Endothelial cell of umbilical vein (primary cell): ENCODE measurements around the gene LENG8. TPM values are rescaled to one million over a fixed set of nuclear protein-coding genes. Genes with fewer than 3 reads are reported as not detected.

ENCODE experiments used
- BruUV-seq: library from RNA; stranded (reverse); fragments of 400-500 nt; replicated peaks from 2 replicates; lab custom pipeline; 2021; lab: Mats Ljungman, UMichigan
- CTCF ChIA-PET: fragments of 300-600, 350-600 bp; sonication (Branson Sonifier 250); formaldehyde crosslinking; loops from one replicate; lab custom pipeline; 2021; ENCODE audit warnings: antibody characterized with exemption, inconsistent platforms; lab: Charles Lee
- POLR2A ChIA-PET: fragments of 300-600, 350-600 bp; sonication (Branson Sonifier 250); formaldehyde crosslinking; loops from one replicate; lab custom pipeline; 2021; ENCODE audit warnings: antibody characterized with exemption, inconsistent platforms; lab: Charles Lee
- DNase-seq: peaks from one replicate; pipeline ENCODE4 v3.0.0-alpha.2; 2011; ENCODE audit warnings: low read depth, low spot score
- FAIRE-seq: peaks from 2 replicates; lab custom pipeline; 2011; peaks lifted over from hg19 to GRCh38; lab: Jason Lieb, UNC
- H2AFZ ChIP-seq: 2 replicates; pipeline ENCODE4 v1.6.0; 2012; ENCODE audit warnings: low read depth, low read length, control low read depth, inconsistent platforms
- H3K27ac ChIP-seq: 2 replicates; pipeline ENCODE4 v1.5.1; 2011; ENCODE audit warnings: low read depth, mild to moderate bottlenecking, control low read depth, low read length, moderate library complexity; ENCODE audit not compliant: insufficient read depth
- H3K27me3 ChIP-seq, 2 experiments: 2 replicates each; pipeline versions ENCODE4 v1.6.0 to v1.6.1; 2011; ENCODE audit warnings: low read length in 2 of 2, mixed read lengths in 1 of 2; ENCODE audit not compliant: control insufficient read depth in 2 of 2, insufficient read depth in 2 of 2
- H3K36me3 ChIP-seq, 2 experiments: 2 replicates in 1 of 2; 3 replicates in 1 of 2; pipeline ENCODE4 v1.5.1; 2011; ENCODE audit warnings: low read length in 2 of 2, mild to moderate bottlenecking in 1 of 2, moderate library complexity in 1 of 2; ENCODE audit not compliant: control insufficient read depth in 2 of 2, insufficient read depth in 2 of 2; ENCODE audit errors: extremely low read depth in 1 of 2
- H3K4me1 ChIP-seq: 3 replicates; pipeline ENCODE4 v1.5.1; 2011; ENCODE audit warnings: mild to moderate bottlenecking, low read length; ENCODE audit not compliant: control insufficient read depth, insufficient read depth; ENCODE audit errors: extremely low read depth
- H3K4me2 ChIP-seq: 2 replicates; pipeline ENCODE4 v1.6.1; 2011; ENCODE audit warnings: low read length, control low read depth, mixed read lengths; ENCODE audit not compliant: insufficient read depth
- H3K4me3 ChIP-seq, 3 experiments: fragments of 200-600 bp in 1 of 3; sonication (generic), shearing (Covaris generic) in 1 of 3; replicated peaks in 1 of 3; 2 replicates each; pipeline ENCODE4 v1.5.1; 2011 to 2016; ENCODE audit warnings: control low read depth in 3 of 3, low read length in 3 of 3, mild to moderate bottlenecking in 2 of 3, inconsistent platforms in 1 of 3, low read depth in 1 of 3, moderate library complexity in 1 of 3; ENCODE audit not compliant: insufficient read depth in 1 of 3
- H3K79me2 ChIP-seq: 2 replicates; pipeline ENCODE4 v1.6.0; 2012; ENCODE audit warnings: low read length, inconsistent platforms; ENCODE audit not compliant: control insufficient read depth, insufficient read depth
- H3K9ac ChIP-seq: replicated peaks from 2 replicates; pipeline ENCODE3; 2011; ENCODE audit warnings: low read length, control low read depth; ENCODE audit not compliant: insufficient read depth; ENCODE audit errors: extremely low read depth
- H3K9me1 ChIP-seq: replicated peaks from 3 replicates; pipeline ENCODE4 v1.6.0; 2011; ENCODE audit warnings: mild to moderate bottlenecking, low read length; ENCODE audit not compliant: control insufficient read depth, insufficient read depth; ENCODE audit errors: extremely low read depth
- H3K9me3 ChIP-seq: replicated peaks from 2 replicates; pipeline ENCODE4 v1.5.1; 2012; ENCODE audit warnings: low read length, inconsistent platforms; ENCODE audit not compliant: control insufficient read depth, insufficient read depth
- H4K20me1 ChIP-seq: replicated peaks from 2 replicates; pipeline ENCODE3; 2011; ENCODE audit warnings: mild to moderate bottlenecking, low read length; ENCODE audit not compliant: control insufficient read depth, insufficient read depth; ENCODE audit errors: extremely low read depth
- EZH2 ChIP-seq: IDR thresholded peaks from 2 replicates; pipeline ENCODE4 v1.6.1; 2012; ENCODE audit warnings: borderline replicate concordance, low read depth, mild to moderate bottlenecking, moderate library complexity, low read length, inconsistent platforms; ENCODE audit not compliant: severe bottlenecking
- FOS ChIP-seq: IDR thresholded peaks from 2 replicates; pipeline ENCODE4 v1.6.1; 2011; ENCODE audit warnings: mild to moderate bottlenecking, low read length, moderate library complexity, borderline replicate concordance; ENCODE audit not compliant: insufficient read depth
- GATA2 ChIP-seq: IDR thresholded peaks from 2 replicates; pipeline ENCODE4 v1.7.0; 2011; ENCODE audit warnings: low read depth, mild to moderate bottlenecking, moderate library complexity, mixed read lengths, low read length; ENCODE audit not compliant: insufficient read length, insufficient read depth
- JUN ChIP-seq: IDR thresholded peaks from 2 replicates; pipeline ENCODE4 v1.6.1; 2011; ENCODE audit warnings: borderline replicate concordance, low read depth; ENCODE audit not compliant: insufficient read length, insufficient read depth
- MYC ChIP-seq: IDR thresholded peaks from one replicate; pipeline ENCODE4 v1.6.1; 2011; ENCODE audit warnings: mild to moderate bottlenecking, low read depth, low read length
- POLR2A ChIP-seq: IDR thresholded peaks from 2 replicates; pipeline ENCODE4 v1.6.1; 2012; ENCODE audit warnings: low read depth, mild to moderate bottlenecking, control low read depth, low read length
- POLR2AphosphoS5 ChIP-seq: IDR thresholded peaks from 2 replicates; pipeline ENCODE4 v1.6.1; 2012; ENCODE audit warnings: low read depth, mild to moderate bottlenecking, control low read depth, low read length, moderate library complexity; ENCODE audit not compliant: insufficient read depth
- dilution Hi-C: fragments of 300-500 bp; cut with MboI; formaldehyde crosslinking; loops from one replicate; pipeline ENCODE4 v1.15.0; 2019; ENCODE audit warnings: low sequenced_read_pairs; ENCODE audit not compliant: extremely low pct_ligation_motif_present
- intact Hi-C: fragments of 100-400 bp; cut with micrococcal nuclease; formaldehyde crosslinking; loops from one replicate; pipeline ENCODE4 v1.10.0; 2022
- polyA plus RNA-seq, 4 experiments: library from polyadenylated mRNA; depleted of rRNA in 3 of 4; stranded (reverse) in 3 of 4; unstranded in 1 of 4; fragments of >200 nt; gene quantifications; 2 replicates each; pipeline versions ENCODE4 v1.2.1 to v1.2.3, GENCODE V29; 2011 to 2012; ENCODE audit warnings: missing spikeins in 1 of 4
- total RNA-seq: library from RNA; stranded (reverse); gene quantifications from 2 replicates; pipeline ENCODE4 v1.2.3, GENCODE V29; 2021
- TF ChIP-seq, protein P1 (sequence below): IDR thresholded peaks from 2 replicates; pipeline ENCODE4 v1.6.1; 2011; ENCODE audit not compliant: insufficient read depth, insufficient read length
- TF ChIP-seq, protein P2 (sequence below), 2 donors: IDR thresholded peaks; 1 replicate in 1 of 2; 2 replicates in 1 of 2; pipeline ENCODE4 v1.5.1; 2011; ENCODE audit warnings: low read length in 2 of 2, mild to moderate bottlenecking in 2 of 2, moderate library complexity in 2 of 2, control low read depth in 1 of 2, inconsistent platforms in 1 of 2, low read depth in 1 of 2; ENCODE audit not compliant: insufficient read depth in 1 of 2; ENCODE audit errors: extremely low read depth in 1 of 2

The LENG8 gene
- total and polyA plus RNA-seq, 2 donors (not counting 3 experiments of a cell fraction or from before 2014, with no cell fraction given) = 130 to 218 TPM

DNA sequence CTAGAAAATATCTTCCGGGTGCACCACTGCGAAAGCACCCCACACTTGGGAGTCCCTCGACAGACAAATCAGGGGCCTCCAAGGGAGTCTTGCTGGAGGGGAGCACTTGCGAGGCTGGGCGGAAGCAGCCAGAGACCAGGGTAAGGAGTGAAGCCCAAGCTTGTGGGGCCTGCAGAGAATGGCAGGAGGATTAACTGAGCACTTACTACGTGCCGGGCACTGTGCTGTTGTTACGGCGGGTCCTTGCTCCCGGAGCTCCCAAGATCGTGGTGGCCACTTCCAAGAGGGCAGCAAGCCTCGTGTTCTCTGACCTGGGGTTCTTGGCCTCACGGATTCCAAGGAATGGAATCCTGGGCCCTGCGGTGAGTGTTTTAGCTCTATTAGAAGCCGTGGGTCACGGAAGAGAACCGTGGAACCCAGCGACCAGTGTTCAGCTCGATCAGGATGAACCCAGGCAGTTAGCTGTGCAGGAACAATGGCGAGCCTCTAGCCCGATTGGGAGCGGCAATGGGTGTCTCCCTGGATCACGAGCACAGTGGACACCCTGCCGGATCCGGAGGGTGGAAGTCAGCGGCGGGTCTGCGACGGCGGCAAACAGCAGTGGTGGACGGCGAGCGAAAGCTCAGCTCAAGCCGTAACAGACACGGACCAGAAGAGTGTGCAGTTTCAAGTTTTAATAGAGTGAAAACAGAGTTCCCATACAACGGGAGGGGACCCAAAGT, 24.2 kb upstream of the LENG8 start:
- Histone ChIP-seq H3K9me3 (no peaks in the 10 kb centered on the region), H3K4me1 (no peaks in the 10 kb centered on the region), H3K4me2 (no peak overlapping the region), H3K79me2 (no peaks in the 10 kb centered on the region), H3K9ac (no peak overlapping the region), H3K4me3 (no peak overlapping the region), H3K27ac (no peak overlapping the region), H3K9me1 (no peaks in the 10 kb centered on the region), H3K27me3 (peaks cover 10 to 16% of the 10 kb centered on the region in 2 experiments), H3K36me3 (no peaks in the 10 kb centered on the region), H4K20me1 (no peaks in the 10 kb centered on the region), H2AFZ (no peak overlapping the region)
- FAIRE-seq = no peak
- ChIA-PET CTCF (interaction anchor here (0.9 to 1.2 kb wide), 2 partner anchors 53 to 159 kb away, joined by 3 read pairs; no protein-coding TSS in a partner anchor), POLR2A (no interaction called here)
- TF ChIP-seq POLR2AphosphoS5 (no peak), POLR2A (no peak), EZH2 (no peak), GATA2 (no peak), JUN (no peak)
- TF ChIP-seq, protein P1, sequence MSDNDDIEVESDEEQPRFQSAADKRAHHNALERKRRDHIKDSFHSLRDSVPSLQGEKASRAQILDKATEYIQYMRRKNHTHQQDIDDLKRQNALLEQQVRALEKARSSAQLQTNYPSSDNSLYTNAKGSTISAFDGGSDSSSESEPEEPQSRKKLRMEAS = no peak
- dilution Hi-C loops = no loop called here
- no TSS peak for BruUV-seq
- intact Hi-C loops = no loop called here
- DNase-seq = no peak

DNA sequence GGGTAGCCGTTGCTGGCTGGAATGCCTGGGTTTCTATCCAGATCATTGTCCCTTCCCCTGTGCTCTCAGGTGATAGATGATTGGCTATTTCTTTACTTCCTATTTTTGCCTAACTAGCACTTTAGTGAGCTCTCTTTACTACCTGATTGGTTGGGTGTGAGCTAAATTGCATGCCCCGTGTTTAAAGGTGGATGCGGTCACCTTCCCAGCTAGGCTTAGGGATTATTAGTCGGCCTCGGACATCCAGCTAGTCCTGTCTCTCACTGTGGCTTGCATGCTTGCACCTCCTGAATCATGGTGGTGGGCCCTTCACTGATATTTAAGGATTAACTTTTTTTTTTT, 23.6 kb upstream of the LENG8 start:
- no peaks in the 10 kb centered on the region for H3K9me1 ChIP-seq
- peaks cover 7 to 12% of the 10 kb centered on the region in 2 experiments for H3K27me3 ChIP-seq
- H3K4me3 ChIP-seq = no peak overlapping the region
- no peaks in the 10 kb centered on the region for H3K79me2 ChIP-seq
- H3K4me2 ChIP-seq = no peak overlapping the region
- dilution Hi-C loops = no loop called here
- POLR2A ChIA-PET = no interaction called here
- H3K9me3 ChIP-seq = no peaks in the 10 kb centered on the region
- CTCF ChIA-PET = interaction anchor here (0.9 to 1.2 kb wide), 2 partner anchors 52 to 159 kb away, joined by 3 read pairs; no protein-coding TSS in a partner anchor
- H4K20me1 ChIP-seq = no peaks in the 10 kb centered on the region
- no peak for TF ChIP-seq POLR2AphosphoS5
- TF ChIP-seq GATA2 = no peak
- TF ChIP-seq POLR2A = no peak
- no peak for TF ChIP-seq EZH2
- TF ChIP-seq, protein P1 = no peak
- TF ChIP-seq, protein P2, sequence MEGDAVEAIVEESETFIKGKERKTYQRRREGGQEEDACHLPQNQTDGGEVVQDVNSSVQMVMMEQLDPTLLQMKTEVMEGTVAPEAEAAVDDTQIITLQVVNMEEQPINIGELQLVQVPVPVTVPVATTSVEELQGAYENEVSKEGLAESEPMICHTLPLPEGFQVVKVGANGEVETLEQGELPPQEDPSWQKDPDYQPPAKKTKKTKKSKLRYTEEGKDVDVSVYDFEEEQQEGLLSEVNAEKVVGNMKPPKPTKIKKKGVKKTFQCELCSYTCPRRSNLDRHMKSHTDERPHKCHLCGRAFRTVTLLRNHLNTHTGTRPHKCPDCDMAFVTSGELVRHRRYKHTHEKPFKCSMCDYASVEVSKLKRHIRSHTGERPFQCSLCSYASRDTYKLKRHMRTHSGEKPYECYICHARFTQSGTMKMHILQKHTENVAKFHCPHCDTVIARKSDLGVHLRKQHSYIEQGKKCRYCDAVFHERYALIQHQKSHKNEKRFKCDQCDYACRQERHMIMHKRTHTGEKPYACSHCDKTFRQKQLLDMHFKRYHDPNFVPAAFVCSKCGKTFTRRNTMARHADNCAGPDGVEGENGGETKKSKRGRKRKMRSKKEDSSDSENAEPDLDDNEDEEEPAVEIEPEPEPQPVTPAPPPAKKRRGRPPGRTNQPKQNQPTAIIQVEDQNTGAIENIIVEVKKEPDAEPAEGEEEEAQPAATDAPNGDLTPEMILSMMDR (IDR thresholded peaks at IDR 0.05; ENCODE audit: extremely low read depth in 1 of 2, insufficient read depth in 1 of 2, low read depth in 1 of 2, low read length in 2 of 2) = no peak
- TF ChIP-seq JUN = no peak
- no peak for TF ChIP-seq FOS
- no peak for TF ChIP-seq MYC
- DNase-seq (no peak), FAIRE-seq (no peak)
- no TSS peak for BruUV-seq
- H2AFZ ChIP-seq = no peak overlapping the region
- intact Hi-C loops = no loop called here
- no peaks in the 10 kb centered on the region for H3K4me1 ChIP-seq
- H3K27ac ChIP-seq = no peak overlapping the region
- no peaks in the 10 kb centered on the region for H3K36me3 ChIP-seq
- H3K9ac ChIP-seq = no peak overlapping the region
